ENCODE data around the gene RPGRIP1.
"Not testable (repeated sequence)": the region's sequence is repeated elsewhere in the genome, so short reads cannot be mapped to it uniquely, and the experiment has no call there.

GRCh38 chr14:21294026-21294425, 14.1 kb downstream of the RPGRIP1 start:
- TF ChIP-seq RCOR1 (IDR thresholded peaks at IDR 0.05; ENCODE audit: insufficient replicate concordance, low read length); POLR2A (IDR thresholded peaks at IDR 0.05; ENCODE audit: low read depth, low read length); CTCF (conservative IDR thresholded peaks at IDR 0.05; ENCODE audit: low read depth, low read length); SMC3 (IDR thresholded peaks at IDR 0.05; ENCODE audit: low read depth, low read length); MAZ (IDR thresholded peaks at IDR 0.05; ENCODE audit: borderline replicate concordance, low read depth, low read length); MXI1 (IDR thresholded peaks at IDR 0.05; ENCODE audit: borderline replicate concordance, low read depth, low read length); USF2 (IDR thresholded peaks at IDR 0.05; ENCODE audit: low read depth, low read length); MAFK (IDR thresholded peaks at IDR 0.05; ENCODE audit: low read depth, low read length); BHLHE40 (IDR thresholded peaks at IDR 0.05; ENCODE audit: low read depth, low read length); RFX5 (IDR thresholded peaks at IDR 0.05; ENCODE audit: low read depth, low read length); NFE2L2 (IDR thresholded peaks at IDR 0.05; ENCODE audit: low read depth, low read length): not testable (repeated sequence)

Data from IMR-90 (cell line).